ENCODE measurements around the gene MYCBPAP.

GRCh38 chr17:50533185-50533584 lies 24.9 kb downstream of the MYCBPAP start:
- no peak for TF ChIP-seq CTCF (IDR thresholded peaks at IDR 0.05)
- TF ChIP-seq REST (IDR thresholded peaks at IDR 0.05): no peak
- no peak for TF ChIP-seq NPAS2 (CRISPR knock-in tag; IDR thresholded peaks at IDR 0.05; ENCODE audit: borderline replicate concordance)
- TF ChIP-seq POLR2A (IDR thresholded peaks at IDR 0.05; ENCODE audit: low read length): no peak
- TF ChIP-seq NR3C1 (IDR thresholded peaks at IDR 0.05): no peak
- no peak for TF ChIP-seq RCOR1 (IDR thresholded peaks at IDR 0.05; ENCODE audit: low read depth, low read length)
- no peak for TF ChIP-seq KDM1A (IDR thresholded peaks at IDR 0.05; ENCODE audit: low read depth)
- TF ChIP-seq ZC3H11A (IDR thresholded peaks at IDR 0.05): no peak
- TF ChIP-seq RARB (CRISPR knock-in tag; IDR thresholded peaks at IDR 0.05): no peak
- TF ChIP-seq SMC3 (IDR thresholded peaks at IDR 0.05): no peak

All from A549 (cell line).